HG02798 (cell line): ENCODE measurements around the gene MED17.

ENCODE experiments used
- ATAC-seq: cut with Tn5 transposase; IDR thresholded peaks from one replicate; pipeline ENCODE4 v1.9.1; 2021; ENCODE audit warnings: mild to moderate bottlenecking; ENCODE audit not compliant: unreplicated experiment, poor library complexity

The MED17 gene

GRCh38 chr11:93813974-93814373, 29.9 kb downstream of the MED17 start:
- no peak for ATAC-seq

- no peak for ATAC-seq
Observed at GRCh38 chr11:93814966-93815633, 31.0 kb downstream of the MED17 start.

GRCh38 chr11:93817426-93818348, 33.6 kb downstream of the MED17 start:
- ATAC-seq, result no peak

- ATAC-seq, result no peak
Observed at GRCh38 chr11:93819966-93820695, 36.0 kb downstream of the MED17 start.

GRCh38 chr11:93820847-93821246, 36.8 kb downstream of the MED17 start:
- no peak for ATAC-seq

- no peak for ATAC-seq
Observed at GRCh38 chr11:93821617-93822016, 37.5 kb downstream of the MED17 start.

GRCh38 chr11:93822359-93822758, 38.3 kb downstream of the MED17 start:
- no peak for ATAC-seq

GRCh38 chr11:93823210-93823609, 39.1 kb downstream of the MED17 start:
- ATAC-seq, result no peak

- no peak for ATAC-seq
Observed at GRCh38 chr11:93827363-93827762, 43.3 kb downstream of the MED17 start.

- ATAC-seq, result no peak
Observed at GRCh38 chr11:93829598-93829997, 45.5 kb downstream of the MED17 start.

GRCh38 chr11:93831343-93832127, 47.5 kb downstream of the MED17 start:
- ATAC-seq, result no peak

GRCh38 chr11:93832780-93833179, 48.7 kb downstream of the MED17 start:
- no peak for ATAC-seq

GRCh38 chr11:93838967-93839366, 54.9 kb downstream of the MED17 start:
- no peak for ATAC-seq

- ATAC-seq, result no peak
Observed at GRCh38 chr11:93840180-93840579, 56.1 kb downstream of the MED17 start.

- no peak for ATAC-seq
Observed at GRCh38 chr11:93840981-93841380, 56.9 kb downstream of the MED17 start.

- ATAC-seq, result no peak
Observed at GRCh38 chr11:93841446-93841845, 57.4 kb downstream of the MED17 start.

- no peak for ATAC-seq
Observed at GRCh38 chr11:93842034-93842433, 58.0 kb downstream of the MED17 start.

GRCh38 chr11:93842461-93842860, 58.4 kb downstream of the MED17 start:
- no peak for ATAC-seq

GRCh38 chr11:93843906-93844305, 59.8 kb downstream of the MED17 start:
- ATAC-seq, result no peak

GRCh38 chr11:93844568-93844967, 60.5 kb downstream of the MED17 start:
- no peak for ATAC-seq
